Stimulated activated CD4-positive, alpha-beta T cell treated with anti-CD3 and anti-CD28 coated beads, Interleukin-12 subunit alpha, Interleukin-12 subunit beta, amount 100 ng/mL, for 48 hours (primary cell): Measurements from ENCODE around the gene EAPP.
"Not testable (repeated sequence)": the region's sequence is repeated elsewhere in the genome, so short reads cannot be mapped to it uniquely, and the experiment has no call there.

Experiments
- DNase-seq, 3 donors: peaks; one replicate each; pipeline ENCODE4 v3.0.0-alpha.2; 2020; ENCODE audit warnings: low read depth in 2 of 3, low spot score in 1 of 3

EAPP gene, protein sequence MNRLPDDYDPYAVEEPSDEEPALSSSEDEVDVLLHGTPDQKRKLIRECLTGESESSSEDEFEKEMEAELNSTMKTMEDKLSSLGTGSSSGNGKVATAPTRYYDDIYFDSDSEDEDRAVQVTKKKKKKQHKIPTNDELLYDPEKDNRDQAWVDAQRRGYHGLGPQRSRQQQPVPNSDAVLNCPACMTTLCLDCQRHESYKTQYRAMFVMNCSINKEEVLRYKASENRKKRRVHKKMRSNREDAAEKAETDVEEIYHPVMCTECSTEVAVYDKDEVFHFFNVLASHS

GRCh38 chr14:34539407-34540180, at the start of gene EAPP:
TSS of gene EAPP (minus strand) at chr14:34539701. CDS start at chr14:34539628, 73 bp downstream.
- peak; percentile 87 to 93 (median 93) for DNase-seq

DNA sequence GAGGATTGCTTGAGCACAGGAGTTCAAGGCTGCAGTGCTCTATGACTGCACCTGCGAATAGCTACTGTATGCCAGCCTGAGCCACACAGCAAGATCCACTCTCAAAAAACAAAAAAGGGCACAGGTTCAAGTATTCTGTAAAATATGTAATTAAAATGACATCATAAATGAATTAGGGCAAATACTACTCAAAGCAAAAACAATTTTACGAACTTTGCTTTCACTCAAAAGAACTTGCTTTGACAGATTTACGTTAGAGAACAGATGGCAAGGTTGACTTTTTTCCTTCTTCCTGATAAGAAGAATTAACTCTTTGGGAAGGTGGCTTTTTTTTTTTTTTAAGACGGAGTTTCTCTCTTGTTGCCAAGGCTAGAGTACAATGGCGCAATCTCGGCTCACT, 44.0 kb upstream of the EAPP start:
- no peak for DNase-seq

- no peak for DNase-seq
These were observed 42.7 kb upstream of the EAPP start for GRCh38 chr14:34582117-34582680.

- no peak for DNase-seq
These were observed 40.9 kb upstream of the EAPP start for GRCh38 chr14:34580381-34580780.

DNA sequence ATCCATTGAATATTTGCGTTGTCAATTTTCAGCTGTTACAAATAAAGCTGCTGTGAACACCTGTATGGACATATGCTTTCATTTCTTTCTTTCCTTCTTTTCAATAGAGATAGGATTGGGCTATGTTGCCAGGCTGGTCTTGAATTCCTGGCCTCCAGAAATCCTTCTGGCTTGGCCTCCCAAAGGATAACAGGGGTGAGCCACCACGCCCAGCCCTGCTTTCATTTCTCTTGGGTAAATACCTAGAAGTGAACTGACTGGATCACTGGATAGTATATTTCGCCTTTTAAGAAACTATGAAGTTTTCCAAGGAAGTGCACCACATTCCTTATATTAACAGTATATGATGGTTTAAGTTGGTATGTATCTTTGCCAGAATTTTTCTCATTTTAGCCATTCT, 32.3 kb upstream of the EAPP start:
- DNase-seq, result no peak

GRCh38 chr14:34569750-34570149, 30.2 kb upstream of the EAPP start:
- no peak for DNase-seq

DNA sequence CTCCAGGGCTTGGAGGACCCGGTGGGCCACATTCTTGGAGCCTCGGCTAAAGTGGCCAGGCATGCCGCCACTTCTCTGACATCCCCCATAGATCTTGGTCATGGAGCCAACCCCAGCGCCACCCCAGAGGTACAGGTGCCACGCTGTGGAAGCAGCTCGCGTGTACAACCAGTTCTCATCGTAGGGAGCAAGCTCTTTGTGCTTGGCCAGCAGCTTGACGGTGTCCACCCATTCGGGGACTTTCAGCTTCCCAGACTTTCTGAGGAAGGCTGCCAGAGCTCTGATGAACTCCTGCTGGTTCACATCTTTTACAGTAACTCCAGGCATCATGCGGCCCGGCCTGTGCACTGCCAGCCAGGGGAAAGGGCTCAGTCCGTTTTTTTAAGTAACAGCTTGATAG, 29.3 kb upstream of the EAPP start:
- DNase-seq, result no peak

DNA sequence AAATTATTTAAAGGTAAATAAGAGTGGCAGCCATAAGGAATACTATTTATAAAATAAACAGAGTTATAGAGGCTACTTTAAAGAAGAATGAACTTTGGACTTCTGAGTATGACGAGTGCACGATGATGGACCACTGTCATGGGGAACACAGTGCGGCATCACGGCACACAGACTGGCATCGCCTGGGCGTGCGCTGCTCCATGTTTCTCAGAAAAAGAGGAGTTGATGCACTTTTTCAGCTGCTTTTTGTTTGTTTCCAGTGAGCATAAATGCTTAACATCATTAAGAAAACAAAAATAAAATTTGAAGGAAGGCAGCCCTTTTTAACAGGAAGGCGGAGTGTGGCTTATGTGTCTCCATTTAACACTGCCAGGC, 23.3 kb upstream of the EAPP start:
- DNase-seq, result no peak

GRCh38 chr14:34562037-34562775, 22.7 kb upstream of the EAPP start:
- DNase-seq, result not testable (repeated sequence)

DNA sequence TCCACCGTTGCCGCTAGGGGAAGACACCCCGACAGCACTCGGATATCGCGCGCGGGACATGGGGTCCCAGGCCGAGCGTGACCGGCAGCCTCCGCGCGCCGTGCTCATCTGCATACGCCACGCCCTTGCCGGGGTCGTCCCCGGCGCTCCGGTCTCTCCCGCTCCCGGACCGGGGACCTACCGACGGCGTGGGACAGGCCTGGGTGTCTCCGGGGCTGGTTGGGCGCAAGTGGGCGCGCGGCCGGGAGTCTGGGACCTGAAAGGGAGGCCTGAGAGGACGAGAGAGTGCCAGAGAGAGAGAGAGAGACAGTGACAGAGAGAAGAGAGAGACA, 17.0 kb upstream of the EAPP start:
- not testable (repeated sequence) for DNase-seq

DNA sequence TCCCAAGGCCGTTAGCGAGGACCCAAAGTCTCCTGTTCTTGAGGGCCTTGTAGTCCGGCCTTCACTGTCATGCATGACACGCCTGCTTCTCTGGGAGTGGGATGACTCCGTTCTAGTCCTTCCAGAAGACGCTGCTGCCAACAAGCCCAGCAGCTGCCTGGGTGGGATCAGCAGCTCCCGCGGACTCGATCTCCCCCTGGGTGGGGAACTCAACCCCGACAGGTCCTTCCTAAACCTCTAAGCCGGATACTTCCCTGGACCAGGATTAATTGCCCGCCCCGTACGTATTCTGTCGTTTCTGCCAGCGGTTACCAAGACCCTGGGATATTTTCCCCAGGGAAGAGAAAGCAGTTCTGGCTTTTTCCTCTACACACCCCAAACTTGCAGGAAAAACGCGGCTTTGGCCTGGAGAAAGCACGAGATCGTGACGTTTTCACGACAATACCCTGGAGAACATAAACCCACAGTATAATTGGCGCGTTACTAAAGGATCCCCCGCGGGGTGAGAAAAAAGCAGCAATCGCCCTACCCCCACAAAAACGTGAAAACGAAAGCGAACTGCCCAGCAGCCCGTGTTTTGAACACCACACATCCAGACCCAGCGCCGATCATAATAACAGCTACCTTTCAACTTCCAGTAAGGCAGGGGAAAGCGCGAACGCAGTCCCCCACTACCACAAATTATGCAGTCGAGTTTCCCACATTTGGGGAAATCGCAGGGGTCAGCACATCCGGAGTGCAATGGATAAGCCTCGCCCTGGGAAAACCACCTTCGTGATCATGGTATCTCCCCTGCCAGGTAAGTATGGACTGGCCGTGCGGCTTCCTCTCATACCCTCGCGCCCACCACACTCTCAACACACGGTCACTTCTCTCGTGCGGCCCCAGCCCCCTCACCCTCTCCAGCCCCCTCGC, 16.3 kb upstream of the EAPP start:
- DNase-seq, result not testable (repeated sequence)

GRCh38 chr14:34554540-34555250, 15.2 kb upstream of the EAPP start:
- DNase-seq, result no peak

DNA sequence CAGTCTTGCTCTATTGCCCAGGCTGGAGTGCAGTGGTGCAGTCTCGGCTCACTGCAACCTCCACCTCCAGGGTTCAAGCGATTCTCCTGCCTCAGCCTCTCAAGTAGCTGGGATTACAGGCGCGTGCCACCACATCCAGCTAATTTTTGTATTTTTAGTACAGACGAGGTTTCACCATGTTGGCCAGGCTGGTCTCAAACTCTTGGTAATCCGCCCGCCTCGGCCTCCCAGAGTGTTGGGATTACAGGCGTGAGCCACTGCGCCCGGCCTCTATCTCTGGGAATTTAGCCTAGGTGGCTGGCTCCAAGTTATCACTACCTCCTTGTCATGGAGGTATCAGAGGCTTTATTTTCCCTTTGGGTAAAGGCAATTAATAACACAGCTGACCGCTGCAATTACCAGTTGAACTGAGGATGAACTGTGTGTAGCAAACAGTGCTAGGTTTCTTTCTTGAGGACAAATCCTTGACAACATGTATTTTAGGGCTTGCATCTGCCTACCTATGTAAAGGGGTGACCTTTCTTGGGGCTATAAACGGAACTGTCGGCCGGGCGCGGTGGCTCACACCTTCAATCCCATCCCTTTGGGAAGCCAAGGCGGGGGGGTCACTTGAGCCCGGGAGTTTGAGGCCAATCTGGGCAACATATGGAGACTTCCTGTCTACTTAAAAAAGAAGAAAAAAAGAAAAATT, 9.9 kb upstream of the EAPP start:
- not testable (repeated sequence) for DNase-seq

DNA sequence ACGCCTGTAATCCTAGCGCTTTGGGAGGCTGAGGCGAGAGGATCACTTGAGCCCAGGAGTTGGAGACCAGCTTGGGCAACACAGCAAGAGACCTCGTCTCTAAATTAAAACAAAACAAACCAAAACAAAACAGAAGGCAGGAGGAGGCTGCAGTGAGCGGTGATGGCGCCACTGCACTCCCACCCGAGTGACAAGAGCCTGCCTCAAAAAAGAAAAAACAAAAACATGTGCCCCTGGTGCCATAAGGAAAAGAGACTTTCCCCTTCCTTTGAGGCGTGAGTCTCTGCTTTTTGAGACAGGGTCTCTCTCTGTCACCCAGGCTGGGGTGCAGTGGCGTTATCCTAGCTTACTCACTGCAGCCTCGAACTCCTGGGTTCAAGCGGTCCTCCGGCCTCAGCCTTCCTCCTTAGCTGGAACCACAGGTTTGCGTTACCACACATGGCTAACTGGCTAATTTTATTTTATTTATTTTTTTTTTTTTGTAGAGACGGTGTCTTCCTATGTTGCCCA, 9.0 kb upstream of the EAPP start:
- DNase-seq, result no peak

DNA sequence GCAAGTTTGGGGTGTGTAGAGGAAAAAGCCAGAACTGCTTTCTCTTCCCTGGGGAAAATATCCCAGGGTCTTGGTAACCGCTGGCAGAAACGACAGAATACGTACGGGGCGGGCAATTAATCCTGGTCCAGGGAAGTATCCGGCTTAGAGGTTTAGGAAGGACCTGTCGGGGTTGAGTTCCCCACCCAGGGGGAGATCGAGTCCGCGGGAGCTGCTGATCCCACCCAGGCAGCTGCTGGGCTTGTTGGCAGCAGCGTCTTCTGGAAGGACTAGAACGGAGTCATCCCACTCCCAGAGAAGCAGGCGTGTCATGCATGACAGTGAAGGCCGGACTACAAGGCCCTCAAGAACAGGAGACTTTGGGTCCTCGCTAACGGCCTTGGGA, 7.6 kb upstream of the EAPP start:
- not testable (repeated sequence) for DNase-seq

DNA sequence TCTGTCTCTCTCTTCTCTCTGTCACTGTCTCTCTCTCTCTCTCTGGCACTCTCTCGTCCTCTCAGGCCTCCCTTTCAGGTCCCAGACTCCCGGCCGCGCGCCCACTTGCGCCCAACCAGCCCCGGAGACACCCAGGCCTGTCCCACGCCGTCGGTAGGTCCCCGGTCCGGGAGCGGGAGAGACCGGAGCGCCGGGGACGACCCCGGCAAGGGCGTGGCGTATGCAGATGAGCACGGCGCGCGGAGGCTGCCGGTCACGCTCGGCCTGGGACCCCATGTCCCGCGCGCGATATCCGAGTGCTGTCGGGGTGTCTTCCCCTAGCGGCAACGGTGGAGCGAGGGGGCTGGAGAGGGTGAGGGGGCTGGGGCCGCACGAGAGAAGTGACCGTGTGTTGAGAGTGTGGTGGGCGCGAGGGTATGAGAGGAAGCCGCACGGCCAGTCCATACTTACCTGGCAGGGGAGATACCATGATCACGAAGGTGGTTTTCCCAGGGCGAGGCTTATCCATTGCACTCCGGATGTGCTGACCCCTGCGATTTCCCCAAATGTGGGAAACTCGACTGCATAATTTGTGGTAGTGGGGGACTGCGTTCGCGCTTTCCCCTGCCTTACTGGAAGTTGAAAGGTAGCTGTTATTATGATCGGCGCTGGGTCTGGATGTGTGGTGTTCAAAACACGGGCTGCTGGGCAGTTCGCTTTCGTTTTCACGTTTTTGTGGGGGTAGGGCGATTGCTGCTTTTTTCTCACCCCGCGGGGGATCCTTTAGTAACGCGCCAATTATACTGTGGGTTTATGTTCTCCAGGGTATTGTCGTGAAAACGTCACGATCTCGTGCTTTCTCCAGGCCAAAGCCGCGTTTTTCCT, 7.0 kb upstream of the EAPP start:
- not testable (repeated sequence) for DNase-seq

DNA sequence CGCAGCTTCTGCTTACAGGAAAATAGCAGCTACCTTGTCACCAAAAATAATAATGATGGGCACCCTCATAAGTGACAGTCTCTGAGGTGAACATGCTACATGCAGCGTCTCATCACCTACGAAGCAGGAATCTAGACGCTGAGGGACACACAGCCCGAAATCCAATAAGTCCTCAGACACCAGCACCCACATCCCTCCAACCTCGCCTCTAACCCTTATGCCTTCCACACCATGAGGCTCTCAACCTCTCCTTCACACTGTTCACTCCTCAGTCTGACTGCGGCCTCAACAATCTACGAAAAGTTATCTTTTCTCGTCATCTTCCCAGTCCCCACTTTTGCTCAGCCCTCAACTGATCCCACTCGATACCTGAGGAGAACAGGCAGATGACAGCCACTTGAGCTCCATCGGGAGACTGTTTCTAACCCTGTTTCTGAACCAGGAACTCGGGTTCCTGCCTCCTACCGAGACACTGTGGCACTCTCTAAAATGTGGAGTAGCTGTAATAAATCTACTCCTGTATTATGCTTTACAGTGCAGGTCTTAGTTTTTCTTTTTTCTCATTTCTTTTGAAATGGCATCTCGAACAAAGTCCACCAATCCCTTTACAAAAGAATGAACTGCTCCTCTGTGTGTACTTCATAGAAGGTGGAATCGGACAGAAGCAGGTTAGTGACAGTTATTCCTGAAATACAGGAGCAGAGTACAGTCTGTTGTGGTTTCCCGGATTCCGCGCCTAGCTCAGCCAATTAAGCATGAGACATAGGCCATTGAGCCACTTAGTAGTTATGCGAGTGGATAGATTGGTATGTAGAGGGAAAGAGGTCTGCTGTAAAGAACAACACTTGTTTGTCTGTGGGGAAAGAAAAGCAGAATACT, 919 bp upstream of the EAPP start:
- DNase-seq, result not testable (repeated sequence)
